PFSK-1 (cell line): Measurements from ENCODE around the gene LRRC8B.

ENCODE experiments used
- FOXP2 ChIP-seq: optimal IDR thresholded peaks from 2 replicates; pipeline ENCODE3; 2011; ENCODE audit warnings: borderline replicate concordance, control low read depth, inconsistent platforms; ENCODE audit not compliant: insufficient read depth; ENCODE audit errors: extremely low read length, extremely low read depth
- POLR2AphosphoS5 ChIP-seq: IDR thresholded peaks from 2 replicates; pipeline ENCODE4 v1.6.1; 2012; ENCODE audit warnings: low read depth, mild to moderate bottlenecking, control low read depth, low read length, moderate library complexity
- SIN3A ChIP-seq: IDR thresholded peaks from 2 replicates; pipeline ENCODE4 v1.6.1; 2012; ENCODE audit warnings: mild to moderate bottlenecking, low read length, moderate library complexity, borderline replicate concordance; ENCODE audit not compliant: insufficient read depth
- TAF1 ChIP-seq: IDR thresholded peaks from 2 replicates; pipeline ENCODE4 v1.6.1; 2012; ENCODE audit warnings: low read length, control low read depth, borderline replicate concordance; ENCODE audit not compliant: insufficient read depth
- TF ChIP-seq, protein P1 (sequence below), 2 experiments: IDR thresholded peaks; 2 replicates each; pipeline versions ENCODE4 v1.6.1 to v1.8.0; 2011 to 2012; ENCODE audit warnings: low read depth in 2 of 2, low read length in 2 of 2, control low read depth in 1 of 2, inconsistent platforms in 1 of 2, mild to moderate bottlenecking in 1 of 2, moderate library complexity in 1 of 2; ENCODE audit not compliant: insufficient read depth in 1 of 2

The LRRC8B gene

DNA sequence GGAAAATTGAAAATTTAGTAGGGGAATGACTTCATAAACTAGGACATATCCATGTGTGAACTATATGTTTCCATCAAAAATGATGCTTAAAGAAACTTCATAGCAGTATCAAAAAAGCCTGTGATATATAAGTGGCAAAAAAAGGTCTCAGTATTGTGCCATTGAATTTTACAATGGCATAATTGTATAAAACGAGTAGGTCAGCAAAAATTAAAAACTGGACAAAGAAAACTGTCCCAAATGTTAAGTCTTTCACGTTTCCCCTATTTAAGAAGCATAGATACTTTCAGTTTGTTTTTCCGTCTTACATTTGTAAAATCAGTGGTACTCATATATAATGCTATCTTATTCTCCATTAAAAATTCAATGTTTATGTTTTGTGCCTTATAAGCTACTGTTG lies 43.2 kb downstream of the LRRC8B start:
- TF ChIP-seq, protein P1, sequence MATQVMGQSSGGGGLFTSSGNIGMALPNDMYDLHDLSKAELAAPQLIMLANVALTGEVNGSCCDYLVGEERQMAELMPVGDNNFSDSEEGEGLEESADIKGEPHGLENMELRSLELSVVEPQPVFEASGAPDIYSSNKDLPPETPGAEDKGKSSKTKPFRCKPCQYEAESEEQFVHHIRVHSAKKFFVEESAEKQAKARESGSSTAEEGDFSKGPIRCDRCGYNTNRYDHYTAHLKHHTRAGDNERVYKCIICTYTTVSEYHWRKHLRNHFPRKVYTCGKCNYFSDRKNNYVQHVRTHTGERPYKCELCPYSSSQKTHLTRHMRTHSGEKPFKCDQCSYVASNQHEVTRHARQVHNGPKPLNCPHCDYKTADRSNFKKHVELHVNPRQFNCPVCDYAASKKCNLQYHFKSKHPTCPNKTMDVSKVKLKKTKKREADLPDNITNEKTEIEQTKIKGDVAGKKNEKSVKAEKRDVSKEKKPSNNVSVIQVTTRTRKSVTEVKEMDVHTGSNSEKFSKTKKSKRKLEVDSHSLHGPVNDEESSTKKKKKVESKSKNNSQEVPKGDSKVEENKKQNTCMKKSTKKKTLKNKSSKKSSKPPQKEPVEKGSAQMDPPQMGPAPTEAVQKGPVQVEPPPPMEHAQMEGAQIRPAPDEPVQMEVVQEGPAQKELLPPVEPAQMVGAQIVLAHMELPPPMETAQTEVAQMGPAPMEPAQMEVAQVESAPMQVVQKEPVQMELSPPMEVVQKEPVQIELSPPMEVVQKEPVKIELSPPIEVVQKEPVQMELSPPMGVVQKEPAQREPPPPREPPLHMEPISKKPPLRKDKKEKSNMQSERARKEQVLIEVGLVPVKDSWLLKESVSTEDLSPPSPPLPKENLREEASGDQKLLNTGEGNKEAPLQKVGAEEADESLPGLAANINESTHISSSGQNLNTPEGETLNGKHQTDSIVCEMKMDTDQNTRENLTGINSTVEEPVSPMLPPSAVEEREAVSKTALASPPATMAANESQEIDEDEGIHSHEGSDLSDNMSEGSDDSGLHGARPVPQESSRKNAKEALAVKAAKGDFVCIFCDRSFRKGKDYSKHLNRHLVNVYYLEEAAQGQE (IDR thresholded peaks at IDR 0.05; ENCODE audit: insufficient read depth in 1 of 2, low read depth in 2 of 2, low read length in 2 of 2), result no peak
- TF ChIP-seq SIN3A (no peak), POLR2AphosphoS5 (no peak)

DNA sequence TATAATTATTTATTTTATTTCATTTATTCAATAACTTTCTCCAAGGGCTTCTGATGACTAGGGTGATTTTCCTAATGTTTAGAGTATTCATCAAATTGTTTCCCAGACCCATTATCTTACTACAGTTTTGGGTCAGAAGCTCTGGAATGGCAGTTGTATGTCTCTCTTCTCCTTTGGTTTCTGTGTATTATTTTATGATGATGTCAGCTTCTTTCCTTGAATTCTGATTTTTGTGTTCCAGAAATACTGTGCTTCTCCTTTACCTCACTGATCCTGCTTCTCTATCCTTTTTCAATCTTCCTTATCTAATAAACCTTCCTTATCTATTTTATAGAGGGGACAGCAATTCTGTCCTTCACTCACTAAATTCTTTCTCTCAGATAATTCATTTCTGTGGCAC lies 48.8 kb downstream of the LRRC8B start:
- TF ChIP-seq, protein P1 (IDR thresholded peaks at IDR 0.05; ENCODE audit: insufficient read depth in 1 of 2, low read depth in 2 of 2, low read length in 2 of 2), result no peak
- TF ChIP-seq TAF1 (no peak), SIN3A (no peak), POLR2AphosphoS5 (no peak), FOXP2 (no peak)

DNA sequence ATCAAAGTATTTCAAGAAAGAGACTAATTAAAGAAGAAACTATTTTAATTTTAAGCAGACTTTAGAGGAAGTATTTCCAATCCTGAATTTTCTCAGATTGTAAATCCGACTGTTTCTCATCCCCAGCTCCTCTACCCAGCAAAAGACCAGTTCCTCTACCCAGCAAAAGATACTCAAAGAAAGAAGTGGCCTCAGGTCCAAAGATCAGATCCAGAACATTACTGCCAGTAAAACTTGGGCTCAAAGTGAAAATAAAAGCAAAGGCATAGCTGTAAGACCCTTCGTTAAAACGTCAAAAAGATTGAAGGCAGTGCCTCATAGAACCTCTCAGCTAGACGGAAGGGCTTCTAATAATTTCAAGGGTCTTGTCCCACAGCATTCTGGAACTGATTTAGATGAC lies 50.0 kb downstream of the LRRC8B start:
- TF ChIP-seq SIN3A, result no peak
- no peak for TF ChIP-seq FOXP2
- TF ChIP-seq, protein P1 (IDR thresholded peaks at IDR 0.05; ENCODE audit: insufficient read depth in 1 of 2, low read depth in 2 of 2, low read length in 2 of 2), result no peak
- no peak for TF ChIP-seq TAF1
- TF ChIP-seq POLR2AphosphoS5, result no peak

DNA sequence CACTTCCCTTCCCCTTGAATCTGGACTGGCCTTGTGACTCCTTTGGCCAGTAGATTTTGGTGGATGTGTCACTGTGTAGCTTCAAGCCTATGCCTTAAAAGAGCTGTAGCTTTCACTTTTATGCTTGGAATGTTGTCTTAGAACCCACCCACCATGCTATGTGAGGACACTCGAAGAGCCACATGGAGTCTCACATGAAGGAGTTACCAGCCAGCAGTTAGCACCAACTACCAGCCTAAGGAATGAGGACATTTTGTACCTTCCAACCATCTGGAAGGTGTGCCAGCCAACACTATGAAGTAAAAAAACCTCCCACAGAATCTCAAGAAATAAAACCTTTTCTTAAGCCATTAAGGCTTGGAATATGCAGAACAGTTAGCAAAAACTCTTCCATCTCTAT lies 50.6 kb downstream of the LRRC8B start:
- TF ChIP-seq TAF1 (no peak), SIN3A (no peak), FOXP2 (no peak), POLR2AphosphoS5 (no peak)
- TF ChIP-seq, protein P1 (IDR thresholded peaks at IDR 0.05; ENCODE audit: insufficient read depth in 1 of 2, low read depth in 2 of 2, low read length in 2 of 2), result no peak

DNA sequence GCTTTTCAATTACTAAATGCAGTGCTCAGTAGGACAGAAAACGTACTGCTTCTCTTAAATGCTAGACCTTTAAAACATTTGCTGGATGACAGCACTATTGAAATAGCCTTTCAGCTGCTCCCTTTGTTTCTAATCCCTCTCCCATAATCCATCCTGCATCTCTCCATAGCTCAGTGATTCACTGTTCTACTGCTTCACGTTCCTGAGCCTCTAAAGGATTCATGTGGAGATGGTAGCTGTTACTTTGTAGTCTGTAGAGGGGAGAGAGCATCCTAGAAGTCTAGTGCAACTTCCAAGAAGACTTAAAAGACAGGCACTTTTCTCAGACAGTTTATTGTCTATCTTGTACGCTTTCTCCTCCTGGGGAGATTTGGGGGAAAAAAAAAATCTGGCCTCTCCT lies 51.4 kb downstream of the LRRC8B start:
- TF ChIP-seq POLR2AphosphoS5, result no peak
- no peak for TF ChIP-seq TAF1
- TF ChIP-seq FOXP2, result no peak
- TF ChIP-seq, protein P1 (IDR thresholded peaks at IDR 0.05; ENCODE audit: insufficient read depth in 1 of 2, low read depth in 2 of 2, low read length in 2 of 2), result no peak
- TF ChIP-seq SIN3A, result no peak
